Measurements from ENCODE around the gene RGS16.
A peak's percentile ranks its signal among the peaks of the same experiment; 100 is the strongest.

Gene RGS16

DNA sequence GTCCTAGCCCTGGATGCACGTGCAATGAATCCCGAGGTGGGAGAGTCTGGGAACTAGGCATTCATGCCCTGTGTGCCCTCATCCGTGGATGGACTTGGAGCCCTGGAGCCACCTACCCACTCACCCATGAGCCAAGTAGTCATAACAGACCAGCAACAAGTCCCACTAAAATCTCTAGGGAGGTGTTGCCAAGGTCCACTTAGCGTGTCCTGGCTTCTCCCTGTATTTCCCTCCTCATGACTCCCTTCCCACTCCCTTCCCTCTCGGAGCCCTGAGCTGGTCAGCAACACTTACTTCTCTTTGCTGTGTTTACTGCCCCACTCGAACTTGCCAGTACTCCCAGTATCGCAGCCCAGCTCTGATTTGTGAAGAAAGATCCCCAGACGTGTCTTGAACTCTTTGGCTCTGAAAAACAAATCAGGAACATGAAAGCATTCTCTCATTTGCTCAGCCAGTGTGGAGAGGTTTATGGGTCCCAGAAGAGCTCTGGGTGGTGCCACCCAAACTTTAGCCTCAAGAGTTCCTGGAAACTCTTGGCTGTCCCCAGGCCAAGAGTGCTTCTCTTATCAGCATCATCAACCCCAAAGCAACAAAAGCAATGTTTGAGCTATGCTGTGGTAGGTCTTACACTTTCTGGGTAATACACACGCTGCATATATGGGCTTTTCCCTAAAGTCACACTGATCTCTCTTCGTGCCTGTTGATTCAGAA lies 1.1 kb downstream of the RGS16 start:
- TF ChIP-seq, protein P1, sequence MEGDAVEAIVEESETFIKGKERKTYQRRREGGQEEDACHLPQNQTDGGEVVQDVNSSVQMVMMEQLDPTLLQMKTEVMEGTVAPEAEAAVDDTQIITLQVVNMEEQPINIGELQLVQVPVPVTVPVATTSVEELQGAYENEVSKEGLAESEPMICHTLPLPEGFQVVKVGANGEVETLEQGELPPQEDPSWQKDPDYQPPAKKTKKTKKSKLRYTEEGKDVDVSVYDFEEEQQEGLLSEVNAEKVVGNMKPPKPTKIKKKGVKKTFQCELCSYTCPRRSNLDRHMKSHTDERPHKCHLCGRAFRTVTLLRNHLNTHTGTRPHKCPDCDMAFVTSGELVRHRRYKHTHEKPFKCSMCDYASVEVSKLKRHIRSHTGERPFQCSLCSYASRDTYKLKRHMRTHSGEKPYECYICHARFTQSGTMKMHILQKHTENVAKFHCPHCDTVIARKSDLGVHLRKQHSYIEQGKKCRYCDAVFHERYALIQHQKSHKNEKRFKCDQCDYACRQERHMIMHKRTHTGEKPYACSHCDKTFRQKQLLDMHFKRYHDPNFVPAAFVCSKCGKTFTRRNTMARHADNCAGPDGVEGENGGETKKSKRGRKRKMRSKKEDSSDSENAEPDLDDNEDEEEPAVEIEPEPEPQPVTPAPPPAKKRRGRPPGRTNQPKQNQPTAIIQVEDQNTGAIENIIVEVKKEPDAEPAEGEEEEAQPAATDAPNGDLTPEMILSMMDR (IDR thresholded peaks at IDR 0.05; ENCODE audit: low read depth, low read length), result no peak
- H3K4me3 ChIP-seq (ENCODE audit: low read depth, low read length), result peak overlapping the region; percentile 66
- DNase-seq (ENCODE audit: low read depth, low spot score), result no peak
- in situ Hi-C loops (cut with HindIII; ENCODE audit: low sequenced_read_pairs), result no loop called here

DNA sequence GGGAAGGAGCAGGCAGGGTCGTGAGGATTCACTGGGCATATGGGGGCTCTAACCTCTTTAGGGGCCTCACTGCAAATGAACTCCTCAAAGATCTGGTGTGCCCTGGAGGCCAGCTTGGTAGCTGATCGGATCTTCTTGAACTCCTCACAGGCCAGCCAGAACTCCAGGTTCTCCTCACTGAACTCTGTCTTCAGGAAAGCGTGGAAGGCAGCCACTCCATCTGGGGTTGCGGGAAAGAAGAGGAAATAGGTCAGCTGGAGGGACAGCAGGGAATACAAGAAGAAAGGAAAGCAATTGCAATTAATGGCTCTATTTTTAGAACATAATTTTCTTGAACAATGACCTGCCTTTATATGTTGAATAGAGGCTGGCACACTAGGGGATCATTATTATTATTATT lies 2.3 kb downstream of the RGS16 start:
- in situ Hi-C loops (cut with HindIII; ENCODE audit: low sequenced_read_pairs), result no loop called here
- TF ChIP-seq, protein P1 (IDR thresholded peaks at IDR 0.05; ENCODE audit: low read depth, low read length), result no peak
- peak overlapping the region; percentile 66 for H3K4me3 ChIP-seq (ENCODE audit: low read depth, low read length)
- no peak for DNase-seq (ENCODE audit: low read depth, low spot score)

DNA sequence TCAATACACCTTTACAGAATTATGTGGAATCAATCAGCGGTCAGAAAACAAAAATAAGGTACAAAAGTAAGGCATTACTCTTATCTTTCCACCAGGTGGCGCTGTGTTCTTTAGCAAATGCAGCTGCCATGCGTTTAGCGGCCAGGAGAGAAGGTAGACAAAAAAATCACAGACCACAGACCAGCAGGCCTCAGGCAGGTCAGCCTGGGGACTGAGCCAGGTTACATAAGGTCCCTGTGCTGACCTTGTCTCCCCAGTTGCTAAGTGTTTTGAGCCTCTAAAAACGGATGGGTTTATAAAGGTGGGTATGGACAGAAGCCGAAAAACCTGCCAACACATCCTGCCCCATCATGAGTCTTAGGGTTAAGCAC lies 2.8 kb downstream of the RGS16 start:
- in situ Hi-C loops (cut with HindIII; ENCODE audit: low sequenced_read_pairs), result no loop called here
- DNase-seq (ENCODE audit: low read depth, low spot score), result peak; percentile 75
- TF ChIP-seq, protein P1 (IDR thresholded peaks at IDR 0.05; ENCODE audit: low read depth, low read length), result peak; percentile 60
- peak overlapping the region; percentile 66 for H3K4me3 ChIP-seq (ENCODE audit: low read depth, low read length)

DNA sequence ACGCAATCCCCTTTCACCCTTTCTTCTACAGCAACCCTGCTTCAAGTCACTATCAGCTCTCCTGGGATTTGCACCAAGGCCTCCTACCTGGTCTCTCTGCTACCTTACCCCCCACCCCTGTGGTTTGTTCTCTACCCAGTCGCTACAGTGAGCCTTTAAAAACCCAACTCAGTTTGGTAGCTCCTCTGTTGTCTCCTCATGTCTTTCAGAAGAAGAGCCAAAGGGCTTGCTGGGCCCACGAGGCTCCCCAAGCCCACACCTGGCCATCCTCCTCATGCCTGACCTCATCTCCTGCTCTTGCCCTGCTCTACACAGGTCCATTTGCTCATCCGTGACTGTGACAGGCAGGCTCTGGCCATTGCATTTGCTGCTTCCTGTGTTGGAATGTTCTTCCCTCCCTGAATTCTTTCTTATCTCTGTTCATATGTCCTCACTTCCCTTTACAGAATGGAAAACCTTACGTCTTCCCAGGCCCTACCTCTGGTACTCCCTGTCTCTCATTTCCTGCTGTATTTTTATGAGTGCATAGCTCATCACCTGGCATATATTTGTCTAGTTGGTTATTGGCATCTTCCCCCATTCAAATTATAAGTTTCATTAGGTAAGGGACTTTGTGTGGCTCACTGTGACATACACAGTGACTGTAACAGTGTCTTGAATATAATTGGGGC lies 3.3 kb downstream of the RGS16 start:
- in situ Hi-C loops (cut with HindIII; ENCODE audit: low sequenced_read_pairs), result no loop called here
- TF ChIP-seq, protein P1 (IDR thresholded peaks at IDR 0.05; ENCODE audit: low read depth, low read length), result no peak
- H3K4me3 ChIP-seq (ENCODE audit: low read depth, low read length), result peak overlapping the region; percentile 66
- no peak for DNase-seq (ENCODE audit: low read depth, low spot score)

DNA sequence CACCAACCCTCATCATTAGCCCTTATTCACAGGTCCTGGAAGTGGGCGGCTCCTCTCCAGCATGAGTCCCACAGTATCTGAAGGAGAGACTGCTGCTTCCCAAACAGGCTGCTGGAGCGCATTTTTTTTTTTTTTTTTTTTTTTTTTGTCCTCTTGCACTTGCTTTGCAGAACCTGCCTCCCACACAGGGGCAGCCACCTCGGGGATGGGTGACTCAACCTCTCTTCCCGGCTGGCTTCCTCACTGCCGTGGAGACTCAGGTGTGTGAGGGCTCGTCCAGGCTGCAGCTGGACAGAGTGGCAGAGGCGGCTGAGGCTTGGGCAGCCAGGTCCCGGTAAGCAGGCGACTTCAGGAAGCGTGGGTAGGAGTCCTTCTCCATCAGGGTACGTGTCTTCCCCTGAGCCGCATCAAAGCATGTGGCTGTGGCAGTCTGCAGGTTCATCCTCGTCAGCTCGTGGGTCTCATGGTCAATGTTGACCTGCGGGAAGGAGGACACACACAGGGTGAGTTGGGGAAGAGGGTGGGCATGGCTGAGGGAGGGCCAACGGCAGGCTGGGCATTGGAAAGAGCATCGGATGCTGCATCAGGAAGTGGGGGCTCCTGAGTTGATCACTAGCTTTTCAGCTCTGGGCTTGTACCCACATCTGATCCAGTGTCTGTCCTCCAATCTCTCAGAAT lies 4.0 kb downstream of the RGS16 start:
- DNase-seq (ENCODE audit: low read depth, low spot score), result no peak
- in situ Hi-C loops (cut with HindIII; ENCODE audit: low sequenced_read_pairs), result no loop called here
- TF ChIP-seq, protein P1 (IDR thresholded peaks at IDR 0.05; ENCODE audit: low read depth, low read length), result no peak

DNA sequence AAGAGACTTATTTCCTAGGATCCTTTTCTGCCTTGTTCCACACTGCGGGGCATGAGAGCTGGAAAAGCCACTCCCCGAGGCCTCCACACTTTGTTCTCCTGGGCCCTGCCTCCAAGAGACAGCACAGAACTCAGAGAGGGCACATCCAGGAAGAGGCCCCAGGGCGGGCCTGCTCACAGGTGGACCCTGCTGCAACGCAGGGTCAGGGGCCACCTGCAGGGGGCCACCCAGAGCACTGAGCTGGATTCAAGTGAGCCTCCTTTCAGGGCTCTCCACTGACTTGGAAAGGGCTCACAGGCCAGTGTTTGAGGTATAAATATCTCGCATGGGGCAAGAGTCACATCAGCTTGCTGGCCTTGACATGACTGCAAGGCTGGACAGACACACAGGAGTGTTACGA lies 4.8 kb downstream of the RGS16 start:
- DNase-seq (ENCODE audit: low read depth, low spot score), result no peak
- in situ Hi-C loops (cut with HindIII; ENCODE audit: low sequenced_read_pairs), result loop anchor here (10.0 kb wide), 1 partner anchor 185 kb away; the partner anchor contains the start of gene NPL
- no peak overlapping the region for H3K4me3 ChIP-seq (ENCODE audit: low read depth, low read length)
- TF ChIP-seq, protein P1 (IDR thresholded peaks at IDR 0.05; ENCODE audit: low read depth, low read length), result peak; percentile 50

More for the DNA sequence above, 4.0 kb downstream of the RGS16 start:
- no peak overlapping the region for H3K4me3 ChIP-seq (ENCODE audit: low read depth, low read length)
